Loucy (cell line): ENCODE data around the gene NAV1.

ENCODE experiments used
- H2AFZ ChIP-seq: fragments of 200-600 bp; sonication (generic); 2 replicates; pipeline ENCODE4 v1.6.0; 2016; ENCODE audit warnings: antibody characterized with exemption, mild to moderate bottlenecking, low read length, moderate library complexity
- H3F3A ChIP-seq: fragments of 200-600 bp; 2 replicates; pipeline ENCODE4 v1.6.0; 2016; ENCODE audit warnings: antibody characterized with exemption, low read depth, mild to moderate bottlenecking
- H3K27me3 ChIP-seq: fragments of 200-600 bp; sonication (generic); 2 replicates; pipeline ENCODE4 v1.6.1; 2014; ENCODE audit warnings: low read length, mild to moderate bottlenecking; ENCODE audit not compliant: insufficient read depth, poor library complexity, severe bottlenecking
- H3K36me3 ChIP-seq: fragments of 200-600 bp; sonication (generic); 2 replicates; pipeline ENCODE4 v1.6.1; 2016; ENCODE audit warnings: low read length; ENCODE audit not compliant: insufficient read depth
- H3K4me1 ChIP-seq: fragments of 200-600 bp; sonication (generic); 2 replicates; pipeline ENCODE4 v1.5.1; 2014; ENCODE audit warnings: low read length, mild to moderate bottlenecking; ENCODE audit not compliant: insufficient read depth, poor library complexity, severe bottlenecking
- H3K4me2 ChIP-seq: fragments of 200-600 bp; sonication (generic); 2 replicates; pipeline ENCODE4 v1.6.0; 2014; ENCODE audit warnings: antibody characterized with exemption, low read length, low read depth, mild to moderate bottlenecking; ENCODE audit not compliant: poor library complexity, severe bottlenecking
- H3K4me3 ChIP-seq: fragments of 200-600 bp; sonication (generic); 2 replicates; pipeline ENCODE4 v1.5.1; 2014; ENCODE audit warnings: low read length, mild to moderate bottlenecking, mixed read lengths; ENCODE audit not compliant: poor library complexity, severe bottlenecking
- H3K79me2 ChIP-seq: fragments of 200-600 bp; sonication (generic); 2 replicates; pipeline ENCODE4 v1.6.1; 2014; ENCODE audit warnings: low read length; ENCODE audit not compliant: insufficient read depth
- H3K9ac ChIP-seq: fragments of 200-600 bp; sonication (generic); 2 replicates; pipeline ENCODE4 v1.6.0; 2014; ENCODE audit warnings: mild to moderate bottlenecking, low read depth, low read length, moderate library complexity; ENCODE audit not compliant: poor library complexity, severe bottlenecking
- H3K9me2 ChIP-seq: fragments of 200-600 bp; sonication (generic); replicated peaks from 2 replicates; pipeline ENCODE4 v1.6.1; 2016; ENCODE audit warnings: low read depth, low read length, mixed read lengths
- H3K9me3 ChIP-seq: fragments of 200-600 bp; sonication (generic); 2 replicates; pipeline ENCODE4 v1.6.1; 2014; ENCODE audit warnings: mild to moderate bottlenecking, antibody characterized with exemption, low read length, low read depth; ENCODE audit not compliant: insufficient read depth
- H4K20me1 ChIP-seq: fragments of 200-600 bp; sonication (generic); 2 replicates; pipeline ENCODE4 v1.6.0; 2014; ENCODE audit warnings: antibody characterized with exemption, low read length, mild to moderate bottlenecking; ENCODE audit not compliant: insufficient read depth, poor library complexity, severe bottlenecking
- CTCF ChIP-seq: fragments of 200-600 bp; sonication (generic); conservative IDR thresholded peaks from 2 replicates; pipeline ENCODE4 v1.5.1; 2014; ENCODE audit warnings: mild to moderate bottlenecking, antibody characterized with exemption, low read length
- EZH2phosphoT487 ChIP-seq: fragments of 200-600 bp; IDR thresholded peaks from 2 replicates; pipeline ENCODE4 v1.6.1; 2018; ENCODE audit warnings: antibody characterized with exemption, mild to moderate bottlenecking, moderate library complexity, borderline replicate concordance

The NAV1 gene

GRCh38 chr1:201500670-201501120 lies 38.2 kb upstream of the NAV1 start:
- no peaks in the 10 kb centered on the region for H3K27me3 ChIP-seq
- H4K20me1 ChIP-seq, result peaks cover under 1% of the 10 kb centered on the region
- H3K9ac ChIP-seq, result peak overlapping the region; percentile 18
- TF ChIP-seq EZH2phosphoT487 (no peak), CTCF (no peak)
- H3K4me3 ChIP-seq, result no peak overlapping the region
- no peak overlapping the region for H2AFZ ChIP-seq
- H3K79me2 ChIP-seq, result peaks cover 66% of the 10 kb centered on the region
- H3K4me1 ChIP-seq, result peaks cover 38% of the 10 kb centered on the region
- H3K9me2 ChIP-seq, result no peaks in the 10 kb centered on the region
- H3F3A ChIP-seq, result no peaks in the 10 kb centered on the region
- no peaks in the 10 kb centered on the region for H3K9me3 ChIP-seq
- peak overlapping the region; percentile 30 for H3K4me2 ChIP-seq
- peaks cover under 1% of the 10 kb centered on the region; the same call in 1 of the 2 replicates for H3K36me3 ChIP-seq

- H3K36me3 ChIP-seq, result no peaks in the 10 kb centered on the region; the same call in 1 of the 2 replicates
- no peaks in the 10 kb centered on the region for H3K9me3 ChIP-seq
- peaks cover 70% of the 10 kb centered on the region for H3K79me2 ChIP-seq
- H3K4me1 ChIP-seq, result peaks cover 42% of the 10 kb centered on the region
- H4K20me1 ChIP-seq, result peaks cover 5% of the 10 kb centered on the region
- peak overlapping the region; percentile 30 for H3K4me2 ChIP-seq
- H3K9me2 ChIP-seq, result no peaks in the 10 kb centered on the region
- H2AFZ ChIP-seq, result no peak overlapping the region
- H3F3A ChIP-seq, result no peaks in the 10 kb centered on the region
- no peaks in the 10 kb centered on the region for H3K27me3 ChIP-seq
- TF ChIP-seq EZH2phosphoT487, result no peak
- TF ChIP-seq CTCF, result no peak
- H3K9ac ChIP-seq, result peak overlapping the region; percentile 18
- H3K4me3 ChIP-seq, result no peak overlapping the region
Observed at GRCh38 chr1:201501144-201501543, 37.8 kb upstream of the NAV1 start.

GRCh38 chr1:201501812-201502510 lies 37.0 kb upstream of the NAV1 start:
- Histone ChIP-seq H3K9ac (peak overlapping the region; percentile 35), H3K27me3 (no peaks in the 10 kb centered on the region), H3F3A (no peaks in the 10 kb centered on the region), H4K20me1 (peaks cover 5% of the 10 kb centered on the region), H3K4me2 (peak overlapping the region; percentile 56), H3K4me1 (peaks cover 44% of the 10 kb centered on the region), H2AFZ (no peak overlapping the region), H3K4me3 (no peak overlapping the region), H3K9me3 (no peaks in the 10 kb centered on the region), H3K79me2 (peaks cover 77% of the 10 kb centered on the region), H3K9me2 (no peaks in the 10 kb centered on the region), H3K36me3 (no peaks in the 10 kb centered on the region)
- TF ChIP-seq EZH2phosphoT487 (no peak), CTCF (no peak)
